ENCODE measurements around the gene AURKAIP1.

AURKAIP1 gene

DNA sequence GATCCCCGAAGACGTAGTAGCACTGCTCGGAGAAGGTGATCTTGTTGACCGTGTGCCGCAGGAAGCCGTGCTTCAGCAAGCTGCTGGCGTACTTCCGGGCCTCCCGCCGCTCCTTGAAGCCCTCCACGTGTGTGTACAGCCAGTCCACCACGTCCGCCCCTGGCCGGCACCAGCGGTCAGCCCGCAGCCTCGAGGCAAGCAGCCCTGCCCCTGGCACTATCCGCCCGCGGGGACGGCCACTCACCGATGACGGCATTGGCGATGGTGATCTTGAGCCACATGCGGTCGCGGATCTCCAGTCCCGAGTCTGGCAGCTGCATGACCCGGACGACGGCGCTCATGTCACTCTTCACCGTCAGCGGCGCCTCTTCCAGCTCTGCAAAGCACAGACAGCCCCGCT, 36.7 kb downstream of the AURKAIP1 start:
- intact Hi-C loops (cut with DNase I), result no loop called here
- DNase-seq, result no peak

DNA sequence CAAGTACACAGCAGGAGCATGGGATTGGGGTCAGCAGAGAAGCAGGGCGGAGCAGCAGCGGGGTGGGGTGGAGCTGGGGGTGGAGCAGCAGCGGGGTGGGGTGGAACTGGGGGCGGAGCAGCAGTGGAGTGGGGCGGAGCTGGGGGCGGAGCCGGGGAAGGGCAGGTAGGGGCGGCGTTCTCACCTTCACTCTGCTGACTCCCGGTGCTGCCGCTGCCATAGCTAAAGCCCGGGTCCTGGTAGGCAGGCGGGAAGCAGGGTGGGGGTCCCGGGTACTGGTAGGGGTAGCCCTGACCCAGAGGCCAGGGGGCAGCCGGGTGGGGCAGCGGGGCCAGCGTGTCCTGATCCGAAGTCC, 37.2 kb downstream of the AURKAIP1 start:
- intact Hi-C loops (cut with DNase I), result no loop called here

DNA sequence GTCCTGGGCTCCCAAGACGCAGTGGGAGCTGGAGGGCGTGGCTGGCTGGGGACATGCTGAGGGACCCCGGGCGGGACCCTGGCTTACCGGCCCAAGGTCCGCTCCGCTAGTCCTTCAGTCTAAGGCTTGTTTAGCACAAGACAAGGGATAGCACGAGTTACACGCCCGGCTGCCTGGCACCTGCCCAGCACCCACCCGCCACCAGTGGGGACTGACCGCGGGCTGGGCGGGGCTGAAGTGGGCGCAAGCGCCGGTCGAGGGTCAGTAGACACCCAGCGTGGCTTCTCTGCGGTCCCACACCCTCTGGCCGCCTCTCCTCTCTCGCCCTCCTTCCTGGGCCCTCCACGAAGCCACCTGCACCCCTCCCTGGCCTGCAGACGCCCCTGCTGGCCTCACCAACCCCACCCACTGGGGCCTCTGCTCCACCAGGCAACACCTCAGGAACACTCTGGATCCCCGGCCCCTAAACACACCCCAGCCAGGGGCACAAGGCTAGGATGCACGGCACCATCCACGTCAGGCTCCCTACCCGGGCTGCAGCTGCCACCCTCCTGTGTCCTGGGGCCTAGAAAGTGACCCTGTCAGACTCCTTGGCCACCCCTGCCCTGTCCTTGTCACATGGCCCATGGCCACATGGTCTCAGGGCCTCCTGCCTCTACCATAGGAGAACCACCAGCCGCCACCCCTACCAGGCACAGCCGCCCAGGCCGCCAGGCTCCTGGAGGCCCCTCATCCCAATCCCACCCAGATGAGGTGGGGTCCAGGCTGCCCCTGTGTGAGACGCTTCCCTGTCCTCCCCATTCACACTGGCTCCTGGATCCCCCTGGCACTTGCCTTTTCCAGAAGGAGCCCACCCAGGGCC, 37.8 kb downstream of the AURKAIP1 start:
- DNase-seq, result no peak
- intact Hi-C loops (cut with DNase I), result no loop called here

More for the DNA sequence above, 37.2 kb downstream of the AURKAIP1 start:
- no peak for DNase-seq

GRCh38 chr1:1336446-1336845, 38.6 kb downstream of the AURKAIP1 start:
- intact Hi-C loops (cut with DNase I), result no loop called here

GRCh38 chr1:1335792-1336248, 39.2 kb downstream of the AURKAIP1 start:
- no peak for DNase-seq
- intact Hi-C loops (cut with DNase I), result no loop called here

More at GRCh38 chr1:1336446-1336845, 38.6 kb downstream of the AURKAIP1 start:
- no peak for DNase-seq

GRCh38 chr1:1335283-1335682, 39.7 kb downstream of the AURKAIP1 start:
- intact Hi-C loops (cut with DNase I), result no loop called here
- no peak for DNase-seq

GRCh38 chr1:1334835-1335234, 40.2 kb downstream of the AURKAIP1 start:
- intact Hi-C loops (cut with DNase I), result no loop called here
- DNase-seq, result no peak

GRCh38 chr1:1333551-1334241, 41.3 kb downstream of the AURKAIP1 start:
- no peak for DNase-seq
- intact Hi-C loops (cut with DNase I), result no loop called here

GRCh38 chr1:1332774-1333480, 42.1 kb downstream of the AURKAIP1 start:
- intact Hi-C loops (cut with DNase I), result no loop called here
- DNase-seq, result peak in 5 of 10 donors; percentile 51 to 92 (median 86)

DNA sequence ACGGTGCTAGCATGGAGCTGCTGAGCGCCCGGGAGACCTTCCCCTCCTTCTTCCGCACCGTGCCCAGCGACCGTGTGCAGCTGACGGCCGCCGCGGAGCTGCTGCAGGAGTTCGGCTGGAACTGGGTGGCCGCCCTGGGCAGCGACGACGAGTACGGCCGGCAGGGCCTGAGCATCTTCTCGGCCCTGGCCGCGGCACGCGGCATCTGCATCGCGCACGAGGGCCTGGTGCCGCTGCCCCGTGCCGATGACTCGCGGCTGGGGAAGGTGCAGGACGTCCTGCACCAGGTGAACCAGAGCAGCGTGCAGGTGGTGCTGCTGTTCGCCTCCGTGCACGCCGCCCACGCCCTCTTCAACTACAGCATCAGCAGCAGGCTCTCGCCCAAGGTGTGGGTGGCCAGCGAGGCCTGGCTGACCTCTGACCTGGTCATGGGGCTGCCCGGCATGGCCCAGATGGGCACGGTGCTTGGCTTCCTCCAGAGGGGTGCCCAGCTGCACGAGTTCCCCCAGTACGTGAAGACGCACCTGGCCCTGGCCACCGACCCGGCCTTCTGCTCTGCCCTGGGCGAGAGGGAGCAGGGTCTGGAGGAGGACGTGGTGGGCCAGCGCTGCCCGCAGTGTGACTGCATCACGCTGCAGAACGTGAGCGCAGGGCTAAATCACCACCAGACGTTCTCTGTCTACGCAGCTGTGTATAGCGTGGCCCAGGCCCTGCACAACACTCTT, 42.8 kb downstream of the AURKAIP1 start:
- DNase-seq, result no peak
- intact Hi-C loops (cut with DNase I), result no loop called here

DNA sequence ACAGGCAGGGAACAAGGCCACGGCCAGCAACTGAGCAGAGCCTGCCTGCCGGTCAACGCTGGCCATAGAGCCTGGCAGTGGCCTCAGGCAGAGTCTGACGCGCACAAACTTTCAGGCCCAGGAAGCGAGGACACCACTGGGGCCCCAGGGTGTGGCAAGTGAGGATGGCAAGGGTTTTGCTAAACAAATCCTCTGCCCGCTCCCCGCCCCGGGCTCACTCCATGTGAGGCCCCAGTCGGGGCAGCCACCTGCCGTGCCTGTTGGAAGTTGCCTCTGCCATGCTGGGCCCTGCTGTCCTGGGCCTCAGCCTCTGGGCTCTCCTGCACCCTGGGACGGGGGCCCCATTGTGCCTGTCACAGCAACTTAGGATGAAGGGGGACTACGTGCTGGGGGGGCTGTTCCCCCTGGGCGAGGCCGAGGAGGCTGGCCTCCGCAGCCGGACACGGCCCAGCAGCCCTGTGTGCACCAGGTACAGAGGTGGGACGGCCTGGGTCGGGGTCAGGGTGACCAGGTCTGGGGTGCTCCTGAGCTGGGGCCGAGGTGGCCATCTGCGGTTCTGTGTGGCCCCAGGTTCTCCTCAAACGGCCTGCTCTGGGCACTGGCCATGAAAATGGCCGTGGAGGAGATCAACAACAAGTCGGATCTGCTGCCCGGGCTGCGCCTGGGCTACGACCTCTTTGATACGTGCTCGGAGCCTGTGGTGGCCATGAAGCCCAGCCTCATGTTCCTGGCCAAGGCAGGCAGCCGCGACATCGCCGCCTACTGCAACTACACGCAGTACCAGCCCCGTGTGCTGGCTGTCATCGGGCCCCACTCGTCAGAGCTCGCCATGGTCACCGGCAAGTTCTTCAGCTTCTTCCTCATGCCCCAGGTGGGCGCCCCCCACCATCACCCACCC, 43.7 kb downstream of the AURKAIP1 start, which contains the start of gene TAS1R3:
TSS of gene TAS1R3 (plus strand) at position 213 of the 898 bp plus-strand sequence. CDS start at position 279, 66 bp downstream.
- intact Hi-C loops (cut with DNase I), result no loop called here

DNA sequence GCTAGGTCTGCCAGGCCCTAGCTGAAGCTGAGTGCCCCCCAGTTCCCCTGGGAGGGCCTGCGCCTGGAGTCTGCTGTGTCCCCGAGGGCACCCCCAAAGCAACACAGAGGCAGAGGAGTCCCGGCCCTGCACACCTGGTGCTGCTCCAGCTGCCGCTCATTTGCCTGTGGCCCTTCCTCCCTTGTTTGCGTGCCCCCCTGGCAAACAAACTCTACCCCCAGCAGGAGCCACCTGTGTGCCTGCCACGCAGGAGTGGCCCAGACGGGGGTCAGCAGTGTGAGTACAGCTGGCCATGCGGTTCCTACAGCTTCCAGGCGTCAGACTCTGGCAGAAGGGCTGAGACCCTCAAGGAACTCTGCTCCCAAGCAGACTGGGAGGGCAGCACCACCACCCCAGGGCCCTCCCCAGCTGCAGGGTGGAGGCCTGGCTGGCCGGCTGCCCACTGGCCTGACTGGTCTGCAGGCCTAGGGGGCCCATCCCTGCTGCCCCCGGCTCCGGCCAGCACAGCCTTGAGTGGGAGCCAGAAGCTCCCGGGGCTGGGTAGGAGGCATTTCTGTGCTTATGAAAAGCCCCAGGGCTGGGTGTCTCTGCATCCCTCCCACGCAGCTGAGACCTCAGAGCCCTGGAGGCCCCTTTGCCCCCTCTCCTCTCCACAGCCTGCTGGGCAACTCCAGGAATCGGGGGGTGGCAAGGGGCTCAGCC, 44.5 kb downstream of the AURKAIP1 start:
- DNase-seq, result no peak

More for the DNA sequence above, 43.7 kb downstream of the AURKAIP1 start, which contains the start of gene TAS1R3:
- no peak for DNase-seq

GRCh38 chr1:1329304-1330210, 45.5 kb downstream of the AURKAIP1 start:
- intact Hi-C loops (cut with DNase I), result no loop called here
- DNase-seq, result no peak

More for the DNA sequence above, 44.5 kb downstream of the AURKAIP1 start:
- intact Hi-C loops (cut with DNase I), result no loop called here

DNA sequence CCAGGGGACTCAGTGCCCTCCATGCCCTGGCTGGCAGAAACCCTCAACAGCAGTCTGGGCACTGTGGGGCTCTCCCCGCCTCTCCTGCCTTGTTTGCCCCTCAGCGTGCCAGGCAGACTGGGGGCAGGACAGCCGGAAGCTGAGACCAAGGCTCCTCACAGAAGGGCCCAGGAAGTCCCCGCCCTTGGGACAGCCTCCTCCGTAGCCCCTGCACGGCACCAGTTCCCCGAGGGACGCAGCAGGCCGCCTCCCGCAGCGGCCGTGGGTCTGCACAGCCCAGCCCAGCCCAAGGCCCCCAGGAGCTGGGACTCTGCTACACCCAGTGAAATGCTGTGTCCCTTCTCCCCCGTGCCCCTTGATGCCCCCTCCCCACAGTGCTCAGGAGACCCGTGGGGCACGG, 46.8 kb downstream of the AURKAIP1 start:
- intact Hi-C loops (cut with DNase I), result no loop called here
- no peak for DNase-seq

DNA sequence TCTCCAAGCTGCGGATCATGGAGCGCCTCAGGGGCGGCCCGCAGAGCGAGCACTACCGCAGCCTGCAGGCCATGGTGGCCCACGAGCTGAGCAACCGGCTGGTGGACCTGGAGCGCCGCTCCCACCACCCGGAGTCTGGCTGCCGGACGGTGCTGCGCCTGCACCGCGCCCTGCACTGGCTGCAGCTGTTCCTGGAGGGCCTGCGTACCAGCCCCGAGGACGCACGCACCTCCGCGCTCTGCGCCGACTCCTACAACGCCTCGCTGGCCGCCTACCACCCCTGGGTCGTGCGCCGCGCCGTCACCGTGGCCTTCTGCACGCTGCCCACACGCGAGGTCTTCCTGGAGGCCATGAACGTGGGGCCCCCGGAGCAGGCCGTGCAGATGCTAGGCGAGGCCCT, 47.7 kb downstream of the AURKAIP1 start:
- DNase-seq, result no peak
- intact Hi-C loops (cut with DNase I), result no loop called here

- intact Hi-C loops (cut with DNase I), result no loop called here
- DNase-seq, result no peak
Observed at GRCh38 chr1:1326075-1326605, 48.9 kb downstream of the AURKAIP1 start.

Measured in posterior cingulate gyrus (tissue), 11 donors.